C4-2B (cell line): ENCODE data around the gene TM9SF4.

Experiments
- CTCF ChIP-seq: fragments of 450-650 bp; conservative IDR thresholded peaks from 2 replicates; pipeline ENCODE4 v1.5.1; 2017; ENCODE audit warnings: mild to moderate bottlenecking
- ZFX ChIP-seq: fragments of 450-650 bp; IDR thresholded peaks from 2 replicates; pipeline ENCODE4 v1.6.1; 2017

GRCh38 chr20:32070282-32070681, 39.2 kb upstream of the TM9SF4 start:
- TF ChIP-seq CTCF: no peak
- no peak for TF ChIP-seq ZFX
